OCI-LY3 (cell line): ENCODE data around the gene DEXI.

Experiments
- EZH2phosphoT487 ChIP-seq: fragments of 200-600 bp; shearing (Covaris generic); IDR thresholded peaks from 2 replicates; pipeline ENCODE4 v1.6.1; 2018; ENCODE audit warnings: antibody characterized with exemption, mixed run types, low read depth
- TF ChIP-seq, protein P1 (sequence below): fragments of 200-600, 300-600 bp; sonication (generic); IDR thresholded peaks from 2 replicates; pipeline ENCODE4 v1.5.1; 2014; ENCODE audit warnings: antibody characterized with exemption, low read length, low read depth

DNA sequence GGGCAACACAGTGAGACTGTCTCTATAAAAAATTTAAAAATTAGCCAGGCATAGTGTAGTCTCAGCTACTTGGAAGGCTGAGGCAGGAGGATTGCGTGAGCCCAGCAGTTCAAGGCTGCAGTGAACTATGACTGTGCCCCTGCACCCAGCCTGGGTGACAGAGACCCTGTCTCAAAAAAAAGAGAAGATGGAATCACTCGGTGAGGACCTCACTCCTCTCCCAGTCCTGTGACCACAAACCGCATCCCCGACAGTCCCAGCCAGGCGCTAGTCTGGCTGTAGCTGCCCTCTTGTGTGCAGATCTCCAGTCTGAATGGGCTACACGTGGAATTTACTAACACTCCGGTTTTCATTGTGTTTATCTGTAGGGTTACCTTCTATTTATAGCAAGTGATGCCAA is 11.1 kb downstream of the DEXI start:
- TF ChIP-seq, protein P1, sequence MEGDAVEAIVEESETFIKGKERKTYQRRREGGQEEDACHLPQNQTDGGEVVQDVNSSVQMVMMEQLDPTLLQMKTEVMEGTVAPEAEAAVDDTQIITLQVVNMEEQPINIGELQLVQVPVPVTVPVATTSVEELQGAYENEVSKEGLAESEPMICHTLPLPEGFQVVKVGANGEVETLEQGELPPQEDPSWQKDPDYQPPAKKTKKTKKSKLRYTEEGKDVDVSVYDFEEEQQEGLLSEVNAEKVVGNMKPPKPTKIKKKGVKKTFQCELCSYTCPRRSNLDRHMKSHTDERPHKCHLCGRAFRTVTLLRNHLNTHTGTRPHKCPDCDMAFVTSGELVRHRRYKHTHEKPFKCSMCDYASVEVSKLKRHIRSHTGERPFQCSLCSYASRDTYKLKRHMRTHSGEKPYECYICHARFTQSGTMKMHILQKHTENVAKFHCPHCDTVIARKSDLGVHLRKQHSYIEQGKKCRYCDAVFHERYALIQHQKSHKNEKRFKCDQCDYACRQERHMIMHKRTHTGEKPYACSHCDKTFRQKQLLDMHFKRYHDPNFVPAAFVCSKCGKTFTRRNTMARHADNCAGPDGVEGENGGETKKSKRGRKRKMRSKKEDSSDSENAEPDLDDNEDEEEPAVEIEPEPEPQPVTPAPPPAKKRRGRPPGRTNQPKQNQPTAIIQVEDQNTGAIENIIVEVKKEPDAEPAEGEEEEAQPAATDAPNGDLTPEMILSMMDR: no peak
- no peak for TF ChIP-seq EZH2phosphoT487
